Mucosa of descending colon (tissue), 3 donors: Measurements from ENCODE around the gene LOXL1. TPM values are rescaled to one million over a fixed set of nuclear protein-coding genes. Genes with fewer than 3 reads are reported as not detected.

Source experiments
- ATAC-seq: fragments of 200-7000 bp; cut with Tn5 transposase; one replicate; pipeline ENCODE4 v1.9.1; 2020; ENCODE audit warnings: mild to moderate bottlenecking, moderate library complexity
- DNase-seq, 3 donors: peaks; one replicate each; pipeline ENCODE4 v3.0.0-alpha.2; 2020
- H3K36me3 ChIP-seq: fragments of 200-600 bp; one replicate; pipeline ENCODE4 v1.8.0; 2021; ENCODE audit warnings: low read depth, mild to moderate bottlenecking
- H3K4me1 ChIP-seq: fragments of 200-600 bp; one replicate; pipeline ENCODE4 v1.8.0; 2021; ENCODE audit warnings: low read depth, mild to moderate bottlenecking
- H3K4me3 ChIP-seq: fragments of 200-600 bp; one replicate; pipeline ENCODE4 v1.8.0; 2021; ENCODE audit warnings: mild to moderate bottlenecking
- H3K9me3 ChIP-seq: fragments of 200-600 bp; one replicate; pipeline ENCODE4 v1.8.0; 2021; ENCODE audit warnings: mild to moderate bottlenecking
- intact Hi-C, 2 donors: fragments of 100-400 bp; cut with DNase I in 1 of 2; cut with micrococcal nuclease in 1 of 2; formaldehyde crosslinking; loops; one replicate each; pipeline versions ENCODE4 v1.11.0 to v1.11.1; 2022; cut with DNase I, micrococcal nuclease
- total RNA-seq, 3 donors: library from RNA; stranded (reverse); fragmentation: NEBNext Ultra II Directional in 2 of 3; extraction: Animal tissue kit (Norgen Biotek cat#: 25700) in 2 of 3; gene quantifications; one replicate each; pipeline versions ENCODE4 v1.2.1 to v1.2.4, GENCODE V29; 2021 to 2023
- TF ChIP-seq, protein P1 (sequence below): fragments of 200-600 bp; IDR thresholded peaks from one replicate; pipeline ENCODE4 v1.8.0; 2022; ENCODE audit warnings: antibody characterized with exemption, mild to moderate bottlenecking
- donor health status: DM: no; HTN: no; CAD: no; lungs with moderate emphysema.
- donor health status: DM: no; HTN: no; CAD: no.
- donor health status: DM: no; HTN: yes; CAD: no.

LOXL1 gene
- total RNA-seq, 3 donors from 2014 or later, result 0.87 to 7.9 (median 5.1) TPM

- DNase-seq, result no peak
- no peak for ATAC-seq
- TF ChIP-seq, protein P1, sequence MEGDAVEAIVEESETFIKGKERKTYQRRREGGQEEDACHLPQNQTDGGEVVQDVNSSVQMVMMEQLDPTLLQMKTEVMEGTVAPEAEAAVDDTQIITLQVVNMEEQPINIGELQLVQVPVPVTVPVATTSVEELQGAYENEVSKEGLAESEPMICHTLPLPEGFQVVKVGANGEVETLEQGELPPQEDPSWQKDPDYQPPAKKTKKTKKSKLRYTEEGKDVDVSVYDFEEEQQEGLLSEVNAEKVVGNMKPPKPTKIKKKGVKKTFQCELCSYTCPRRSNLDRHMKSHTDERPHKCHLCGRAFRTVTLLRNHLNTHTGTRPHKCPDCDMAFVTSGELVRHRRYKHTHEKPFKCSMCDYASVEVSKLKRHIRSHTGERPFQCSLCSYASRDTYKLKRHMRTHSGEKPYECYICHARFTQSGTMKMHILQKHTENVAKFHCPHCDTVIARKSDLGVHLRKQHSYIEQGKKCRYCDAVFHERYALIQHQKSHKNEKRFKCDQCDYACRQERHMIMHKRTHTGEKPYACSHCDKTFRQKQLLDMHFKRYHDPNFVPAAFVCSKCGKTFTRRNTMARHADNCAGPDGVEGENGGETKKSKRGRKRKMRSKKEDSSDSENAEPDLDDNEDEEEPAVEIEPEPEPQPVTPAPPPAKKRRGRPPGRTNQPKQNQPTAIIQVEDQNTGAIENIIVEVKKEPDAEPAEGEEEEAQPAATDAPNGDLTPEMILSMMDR, result no peak
- Histone ChIP-seq H3K4me1 (no peaks in the 10 kb centered on the region), H3K9me3 (no peaks in the 10 kb centered on the region), H3K36me3 (no peaks in the 10 kb centered on the region), H3K4me3 (no peak overlapping the region)
- intact Hi-C loops, result no loop called here
Measured at GRCh38 chr15:73944161-73945129, 18.2 kb downstream of the LOXL1 start.

GRCh38 chr15:73945130-73945508, 18.9 kb downstream of the LOXL1 start:
- DNase-seq (no peak), ATAC-seq (no peak)
- intact Hi-C loops, result no loop called here
- TF ChIP-seq, protein P1, result no peak
- no peak overlapping the region for H3K4me3 ChIP-seq
- H3K4me1 ChIP-seq, result no peaks in the 10 kb centered on the region
- H3K36me3 ChIP-seq, result no peaks in the 10 kb centered on the region
- no peaks in the 10 kb centered on the region for H3K9me3 ChIP-seq

- peaks cover 5% of the 10 kb centered on the region for H3K4me1 ChIP-seq
- intact Hi-C loops, result no loop called here
- H3K36me3 ChIP-seq, result no peaks in the 10 kb centered on the region
- DNase-seq (no peak), ATAC-seq (no peak)
- TF ChIP-seq, protein P1, result no peak
- H3K9me3 ChIP-seq, result no peaks in the 10 kb centered on the region
- H3K4me3 ChIP-seq, result no peak overlapping the region
Measured at GRCh38 chr15:73946046-73946721, 19.9 kb downstream of the LOXL1 start.

DNA sequence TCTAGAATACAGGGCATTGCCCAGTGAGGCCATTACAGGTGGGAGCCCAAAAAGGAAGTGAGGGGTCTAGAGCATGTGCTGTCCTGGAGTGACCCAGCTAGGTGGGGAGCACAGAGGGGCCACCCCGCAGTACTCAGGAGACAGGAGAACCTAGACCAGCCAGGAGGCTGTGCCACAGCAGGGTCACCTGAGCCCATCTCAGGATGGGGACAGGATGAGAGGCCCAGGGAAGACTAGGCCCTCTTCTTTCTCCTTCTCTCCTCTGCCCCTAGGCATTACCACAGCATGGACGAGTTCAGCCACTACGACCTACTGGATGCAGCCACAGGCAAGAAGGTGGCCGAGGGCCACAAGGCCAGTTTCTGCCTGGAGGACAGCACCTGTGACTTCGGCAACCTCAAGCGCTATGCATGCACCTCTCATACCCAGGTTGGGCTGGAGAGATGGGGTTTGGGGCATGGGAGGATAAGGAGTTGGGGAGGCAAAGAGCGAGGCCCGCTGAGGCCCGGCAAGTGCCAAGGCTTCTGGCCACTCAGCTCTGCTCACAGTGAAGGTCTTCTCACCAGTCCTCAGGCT, 20.6 kb downstream of the LOXL1 start:
- no peak overlapping the region for H3K4me3 ChIP-seq
- intact Hi-C loops, result no loop called here
- TF ChIP-seq, protein P1, result no peak
- peaks cover 12% of the 10 kb centered on the region for H3K4me1 ChIP-seq
- H3K36me3 ChIP-seq, result no peaks in the 10 kb centered on the region
- no peak for ATAC-seq
- no peaks in the 10 kb centered on the region for H3K9me3 ChIP-seq
- no peak for DNase-seq

DNA sequence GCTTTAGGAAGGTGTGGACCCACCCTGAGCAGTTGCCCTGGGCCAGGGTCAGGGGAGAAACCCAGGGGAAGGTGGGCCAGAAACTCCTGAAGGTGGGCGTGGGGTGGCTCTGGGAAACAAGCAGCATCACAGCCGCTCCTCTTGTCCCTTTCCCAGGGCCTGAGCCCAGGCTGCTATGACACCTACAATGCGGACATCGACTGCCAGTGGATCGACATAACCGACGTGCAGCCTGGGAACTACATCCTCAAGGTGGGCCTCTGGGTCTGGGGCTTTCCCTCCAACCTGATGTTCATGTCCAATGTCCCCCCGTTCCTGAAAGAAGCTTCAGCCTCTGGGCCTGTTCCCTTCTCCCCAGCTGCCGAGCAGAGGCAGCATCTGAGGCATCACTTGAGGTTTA, 21.4 kb downstream of the LOXL1 start:
- H3K36me3 ChIP-seq, result no peaks in the 10 kb centered on the region
- peaks cover 15% of the 10 kb centered on the region for H3K4me1 ChIP-seq
- intact Hi-C loops, result no loop called here
- DNase-seq (no peak), ATAC-seq (no peak)
- TF ChIP-seq, protein P1, result no peak
- H3K9me3 ChIP-seq, result no peaks in the 10 kb centered on the region
- H3K4me3 ChIP-seq, result no peak overlapping the region
